ENCODE data around the gene TAOK3. TPM values are rescaled to one million over a fixed set of nuclear protein-coding genes. Genes with fewer than 3 reads are reported as not detected.
A peak's percentile ranks its signal among the peaks of the same experiment; 100 is the strongest.

The TAOK3 gene
- polyA plus RNA-seq, 3 donors = 32.7 to 38.3 (median 36.0) TPM

DNA sequence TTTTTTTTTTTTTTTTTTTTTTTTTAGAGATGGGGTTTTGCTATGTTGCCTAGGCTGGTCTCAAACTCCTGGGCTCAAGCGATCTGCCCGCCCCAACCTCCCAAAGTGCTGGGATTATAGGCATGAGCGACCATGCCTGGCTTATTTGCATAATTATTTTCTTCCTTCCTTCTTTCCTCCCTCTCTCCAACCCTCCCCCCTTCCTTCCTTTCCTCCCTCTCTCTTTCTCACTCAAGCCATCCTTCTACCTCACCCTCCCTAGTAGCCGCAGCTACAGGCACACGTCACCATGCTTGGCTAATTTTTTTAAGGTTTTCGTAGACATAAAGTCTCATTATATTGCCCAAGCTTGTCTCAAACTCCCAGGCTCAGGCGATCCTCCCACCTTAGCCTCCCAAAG is 152.9 kb downstream of the TAOK3 start:
- no peak for DNase-seq (ENCODE audit: low read depth in 3 of 3, low spot score in 2 of 3)

- no peak for DNase-seq (ENCODE audit: low read depth in 3 of 3, low spot score in 2 of 3)
These were observed 153.6 kb downstream of the TAOK3 start for GRCh38 chr12:118219106-118219505.

GRCh38 chr12:118213452-118213851 is 159.3 kb downstream of the TAOK3 start:
- DNase-seq (ENCODE audit: low read depth in 3 of 3, low spot score in 2 of 3) = no peak

DNA sequence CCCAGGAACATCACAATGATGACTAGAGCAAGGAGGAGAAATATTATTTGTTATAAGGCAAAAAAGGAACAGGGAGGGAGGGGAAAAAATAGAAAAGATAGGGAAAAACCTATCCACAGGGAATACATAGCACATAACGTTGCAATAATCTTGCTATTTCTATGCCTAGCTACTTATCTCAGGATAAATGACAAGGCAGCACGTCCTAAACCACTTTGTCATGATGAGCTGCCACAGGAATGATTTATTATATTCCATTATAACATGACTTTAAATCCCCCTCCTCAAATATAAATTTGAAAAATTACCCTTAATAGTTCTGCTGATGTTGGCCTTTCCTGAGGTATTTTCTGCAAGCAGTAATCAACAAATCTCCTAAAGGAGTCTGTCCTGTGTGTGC is 160.1 kb downstream of the TAOK3 start:
- DNase-seq (ENCODE audit: low read depth in 3 of 3, low spot score in 2 of 3) = no peak

DNA sequence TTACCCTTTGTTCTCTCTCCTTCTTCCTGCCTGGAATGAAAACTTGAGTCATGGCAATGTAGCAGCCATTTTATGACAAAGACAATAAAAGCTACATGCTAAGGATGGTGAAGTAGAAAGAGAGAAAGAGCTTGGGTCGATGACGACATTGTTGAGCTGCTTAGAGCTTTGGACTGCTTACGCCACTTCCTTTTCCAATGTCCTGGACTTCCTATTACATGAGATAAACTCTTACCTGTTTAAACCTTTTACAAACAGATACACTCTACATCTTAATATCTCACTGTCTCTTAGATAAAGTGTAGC is 166.6 kb downstream of the TAOK3 start:
- no peak for DNase-seq (ENCODE audit: low read depth in 3 of 3, low spot score in 2 of 3)

- DNase-seq (ENCODE audit: low read depth in 3 of 3, low spot score in 2 of 3) = no peak
These were observed 178.7 kb downstream of the TAOK3 start for GRCh38 chr12:118193958-118194357.

DNA sequence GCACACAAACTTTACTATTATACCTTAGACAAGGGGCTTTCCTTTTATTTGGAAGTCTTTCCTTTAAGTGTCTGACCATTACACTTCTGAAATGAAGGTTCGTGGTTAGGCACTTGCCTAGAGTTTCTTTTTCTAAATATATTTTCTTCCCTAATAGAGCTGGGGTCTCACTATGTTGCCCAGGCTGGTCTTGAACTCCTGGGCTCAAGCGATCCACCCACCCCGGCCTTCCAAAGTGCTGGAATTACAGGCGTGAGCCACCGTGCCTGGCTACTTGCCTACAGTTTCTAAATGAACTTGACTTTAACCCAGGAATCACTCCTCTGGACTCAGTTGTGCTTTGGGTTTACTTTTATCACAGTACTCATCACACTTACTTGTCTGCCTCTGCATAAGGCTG is 179.2 kb downstream of the TAOK3 start:
- DNase-seq (ENCODE audit: low read depth in 3 of 3, low spot score in 2 of 3) = no peak

- DNase-seq (ENCODE audit: low read depth in 3 of 3, low spot score in 2 of 3) = no peak
These were observed 182.4 kb downstream of the TAOK3 start for GRCh38 chr12:118190266-118190665.

GRCh38 chr12:118189741-118190191 is 182.9 kb downstream of the TAOK3 start:
- peak in 1 of 3 donors; percentile 23 for DNase-seq (ENCODE audit: low read depth in 3 of 3, low spot score in 2 of 3)

GRCh38 chr12:118188690-118189371 is 183.9 kb downstream of the TAOK3 start:
- DNase-seq (ENCODE audit: low read depth in 3 of 3, low spot score in 2 of 3) = peak in 2 of 3 donors; percentile 18 to 45

DNA sequence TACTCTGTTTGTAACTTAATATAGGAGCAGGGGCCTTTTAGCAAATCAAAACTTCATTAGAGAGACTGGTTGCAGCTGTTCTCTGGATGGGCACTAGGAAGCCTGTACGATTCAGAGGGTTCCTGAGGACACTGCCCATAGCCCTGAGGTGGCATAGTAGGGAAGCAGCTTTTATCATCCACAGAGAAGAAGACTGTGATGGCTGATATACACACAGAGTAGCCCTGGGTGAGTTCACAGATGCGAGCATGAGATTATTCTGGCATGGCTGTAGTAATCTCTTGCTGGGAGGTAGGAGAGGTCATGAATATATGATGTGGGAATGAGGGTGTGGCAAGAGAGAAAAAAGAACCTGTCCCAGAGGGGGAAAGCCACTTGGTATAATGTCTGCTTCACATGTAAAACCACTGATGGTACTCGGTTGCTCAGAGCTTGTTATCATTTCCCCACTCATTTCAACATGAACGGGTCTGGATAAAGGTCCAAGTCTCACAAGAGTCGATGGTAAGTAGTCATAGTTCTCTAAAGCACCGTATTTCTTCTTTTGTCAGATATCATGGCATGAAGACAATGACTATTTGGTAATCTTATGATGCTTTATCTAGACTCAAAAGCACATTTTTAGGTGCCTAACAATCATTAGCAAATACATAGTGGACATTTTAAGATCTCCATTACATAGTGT is 184.8 kb downstream of the TAOK3 start:
- no peak for DNase-seq (ENCODE audit: low read depth in 3 of 3, low spot score in 2 of 3)

DNA sequence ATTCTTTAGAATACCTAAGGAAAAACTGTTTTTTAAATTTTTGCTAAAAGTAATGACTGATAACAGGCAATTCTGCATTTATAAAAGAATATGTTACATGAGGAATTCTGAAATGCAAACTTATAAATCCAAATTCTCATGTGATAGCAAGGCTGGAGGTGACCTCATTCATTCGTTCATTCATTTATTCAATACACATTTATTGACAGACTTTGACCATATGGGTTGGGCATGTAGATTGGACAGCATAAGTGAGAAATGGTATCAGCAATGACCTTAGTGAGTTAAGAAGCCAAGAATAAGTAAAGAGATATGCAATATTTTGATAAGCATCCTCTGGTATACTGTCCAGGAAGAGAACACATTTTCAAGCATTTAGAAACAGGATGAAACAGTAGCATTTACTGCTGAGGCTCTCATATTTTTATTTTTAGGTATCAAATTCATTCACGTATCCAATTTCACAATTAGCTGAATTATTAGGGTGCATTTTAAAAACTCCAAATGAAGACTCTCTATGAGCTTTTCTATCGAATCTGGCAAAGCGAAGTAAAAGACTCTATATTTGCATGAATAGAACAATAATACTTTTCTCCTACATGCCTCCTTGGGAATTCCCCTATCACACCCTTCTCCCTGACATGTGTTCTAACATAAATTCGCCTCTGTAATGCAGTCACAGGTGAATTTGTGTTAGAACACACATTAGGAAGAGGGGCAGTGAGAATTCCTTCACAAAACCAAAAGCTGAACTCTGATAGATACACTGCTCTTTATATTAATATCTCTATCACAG is 186.9 kb downstream of the TAOK3 start:
- no peak for DNase-seq (ENCODE audit: low read depth in 3 of 3, low spot score in 2 of 3)

DNA sequence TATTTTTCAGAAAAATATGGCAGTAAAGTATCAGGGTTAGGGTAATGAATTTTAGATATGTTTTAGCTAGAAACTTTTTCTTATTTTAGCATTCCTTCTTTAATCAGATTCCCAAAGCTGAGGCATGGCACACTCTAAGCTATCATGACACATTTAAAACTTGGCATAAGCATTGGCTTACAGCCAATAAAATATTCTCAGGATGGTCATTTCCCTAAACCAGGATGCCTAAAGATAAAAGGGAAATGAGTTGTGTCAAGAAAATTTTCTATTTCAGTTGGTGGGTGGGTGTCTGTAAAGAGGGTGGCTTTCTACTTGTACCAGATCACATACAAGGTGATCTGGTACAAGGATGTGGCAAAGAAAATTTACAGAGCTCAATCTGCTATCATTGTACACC is 189.0 kb downstream of the TAOK3 start:
- DNase-seq (ENCODE audit: low read depth in 3 of 3, low spot score in 2 of 3) = no peak

- DNase-seq (ENCODE audit: low read depth in 3 of 3, low spot score in 2 of 3) = no peak
These were observed 189.6 kb downstream of the TAOK3 start for GRCh38 chr12:118183155-118183554.

- no peak for DNase-seq (ENCODE audit: low read depth in 3 of 3, low spot score in 2 of 3)
These were observed 196.8 kb downstream of the TAOK3 start for GRCh38 chr12:118175823-118176447.

- DNase-seq (ENCODE audit: low read depth in 3 of 3, low spot score in 2 of 3) = no peak
These were observed 205.8 kb downstream of the TAOK3 start for GRCh38 chr12:118166946-118167345.

GRCh38 chr12:118164798-118165486 is 207.8 kb downstream of the TAOK3 start:
- no peak for DNase-seq (ENCODE audit: low read depth in 3 of 3, low spot score in 2 of 3)

- no peak for DNase-seq (ENCODE audit: low read depth in 3 of 3, low spot score in 2 of 3)
These were observed 212.2 kb downstream of the TAOK3 start for GRCh38 chr12:118160536-118160935.

- DNase-seq (ENCODE audit: low read depth in 3 of 3, low spot score in 2 of 3) = no peak
These were observed 221.0 kb downstream of the TAOK3 start for GRCh38 chr12:118151755-118152154.

DNA sequence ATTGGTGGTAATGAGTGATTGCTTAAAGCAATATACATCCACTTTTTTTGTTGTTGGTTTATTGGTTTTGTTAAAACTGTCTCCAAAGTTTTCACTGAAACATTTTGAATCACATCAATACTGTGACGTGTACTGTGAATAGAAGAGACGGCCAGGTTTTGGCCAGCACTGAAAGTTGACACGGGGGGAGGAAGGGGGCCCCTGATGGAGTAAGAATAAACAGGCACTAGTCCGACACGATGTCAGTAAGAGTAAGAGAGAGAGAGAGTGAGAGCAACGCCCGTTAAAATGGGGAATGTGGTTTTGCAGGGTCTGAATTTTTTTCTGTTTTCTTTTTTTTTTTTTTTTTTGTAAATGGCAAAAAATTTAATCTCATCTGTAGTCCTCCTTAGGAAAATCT is 222.1 kb downstream of the TAOK3 start:
- no peak for DNase-seq (ENCODE audit: low read depth in 3 of 3, low spot score in 2 of 3)

GRCh38 chr12:118148287-118148686 is 224.4 kb downstream of the TAOK3 start:
- no peak for DNase-seq (ENCODE audit: low read depth in 3 of 3, low spot score in 2 of 3)
